Frontal cortex (tissue), 4 donors: Measurements from ENCODE around the gene PPDPF. TPM values are rescaled to one million over a fixed set of nuclear protein-coding genes. Genes with fewer than 3 reads are reported as not detected.
A peak's percentile ranks its signal among the peaks of the same experiment; 100 is the strongest.

Experiments
- DNase-seq, 2 donors: peaks; one replicate each; pipeline ENCODE4 v3.0.0; 2012; ENCODE audit warnings: low spot score in 2 of 2
- FAIRE-seq: peaks from 2 replicates; lab custom pipeline; 2012; peaks lifted over from hg19 to GRCh38; lab: Jason Lieb, UNC
- total RNA-seq: library from RNA; depleted of rRNA; stranded (reverse); fragments of >200 nt; gene quantifications from one replicate; pipeline ENCODE4 v1.2.3, GENCODE V29; 2014
- donor health status: control.
- donor health status: control.
- donor health status: control.

The PPDPF gene
- total RNA-seq, 1 donor from 2014 or later, result 17.1 TPM

DNA sequence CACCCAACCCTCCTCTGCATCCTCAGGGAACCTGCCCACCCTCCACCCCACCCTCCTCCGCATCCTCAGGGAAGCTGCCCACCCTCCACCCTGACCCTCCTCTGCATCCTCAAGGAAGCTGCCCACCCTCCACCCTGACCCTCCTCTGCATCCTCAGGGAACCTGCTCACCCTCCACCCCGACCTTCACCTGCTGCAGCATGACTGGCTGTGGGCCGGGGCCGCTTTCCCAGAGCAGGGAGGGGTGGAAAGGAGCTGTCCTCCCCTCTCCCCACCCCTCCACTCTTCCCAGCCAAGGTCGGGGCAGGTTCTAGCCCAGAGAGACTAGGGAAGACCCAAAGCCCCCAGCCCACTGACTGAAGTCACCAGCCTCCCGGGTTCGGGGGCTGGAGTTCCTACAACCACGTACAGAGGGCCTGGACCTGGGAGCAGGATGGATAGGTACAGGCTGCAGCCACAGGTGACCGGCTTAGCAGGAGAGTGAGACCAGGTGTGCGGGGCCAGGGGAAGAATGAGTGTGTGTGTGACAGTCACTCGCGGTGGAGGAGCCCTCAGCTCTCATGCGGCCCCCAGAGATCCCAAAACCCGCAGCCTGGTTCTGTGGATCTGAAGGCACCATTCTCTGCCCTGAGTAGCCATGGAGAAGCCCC lies 33.3 kb upstream of the PPDPF start:
- DNase-seq, result no peak
- no peak for FAIRE-seq

DNA sequence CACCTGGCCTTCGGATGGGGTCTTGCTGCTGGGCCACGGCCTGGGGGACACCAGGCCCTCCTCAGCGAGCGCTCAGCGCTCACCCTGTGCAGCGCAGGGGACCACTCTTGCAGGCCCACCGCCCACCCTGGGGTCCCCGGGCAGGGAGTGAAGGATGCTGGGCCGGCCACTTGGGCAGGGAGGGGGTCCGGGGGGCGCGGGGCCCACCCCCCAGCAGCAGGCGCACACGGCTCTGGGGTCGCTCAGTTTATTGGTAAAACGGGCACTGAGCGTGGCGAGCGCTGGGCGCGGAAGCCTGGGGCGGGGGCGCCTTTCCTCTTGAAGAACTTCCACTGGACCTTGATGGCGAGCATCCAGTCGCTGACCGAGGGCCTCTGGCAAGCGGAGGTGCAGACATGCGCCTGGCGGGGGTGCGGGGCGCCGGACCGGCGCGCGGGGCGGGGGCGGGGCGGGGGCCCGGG lies 32.8 kb upstream of the PPDPF start:
- FAIRE-seq (no peak), DNase-seq (no peak)

DNA sequence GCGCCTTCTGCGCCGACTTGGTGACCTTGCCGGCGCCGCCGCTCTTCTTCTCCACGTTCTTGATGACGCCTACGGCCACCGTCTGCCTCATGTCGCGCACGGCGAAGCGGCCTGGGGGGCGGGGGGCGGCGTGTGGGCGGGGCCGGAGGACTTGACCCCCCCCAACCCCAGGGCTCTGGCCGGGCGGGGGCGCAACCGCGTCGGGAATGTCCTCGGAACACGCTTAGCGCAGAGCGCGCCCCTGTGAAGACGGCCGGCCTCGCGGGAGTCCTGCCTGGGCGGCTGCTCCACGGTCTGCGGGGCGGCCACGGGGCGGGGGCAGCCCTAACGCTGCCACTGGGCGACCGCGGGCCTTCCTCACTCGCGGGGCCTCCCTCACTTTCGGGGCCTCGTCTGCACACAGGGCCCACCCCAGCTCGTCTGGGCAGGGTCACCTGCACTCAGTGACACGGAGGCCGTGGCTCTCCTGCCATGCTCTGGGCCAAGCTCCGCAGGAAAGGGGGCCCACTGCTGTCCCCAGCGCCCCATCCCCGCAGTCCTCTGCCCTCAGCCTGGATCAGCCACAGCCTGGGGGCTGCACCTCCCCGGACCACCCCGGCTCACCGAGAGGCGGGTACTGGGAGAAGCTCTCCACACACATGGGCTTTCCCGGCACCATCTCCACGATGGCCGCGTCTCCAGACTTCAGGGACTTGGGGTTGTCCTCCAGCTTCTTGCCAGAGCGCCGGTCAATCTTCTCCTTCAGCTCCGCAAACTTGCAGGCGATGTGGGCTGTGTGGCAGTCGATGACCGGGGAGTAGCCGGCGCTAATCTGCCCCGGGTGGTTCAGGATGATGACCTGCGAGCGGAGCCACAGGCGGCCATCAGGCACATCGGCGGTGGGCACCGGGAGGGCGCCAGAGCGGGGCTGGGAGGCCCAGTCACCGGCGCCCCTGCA lies 32.0 kb upstream of the PPDPF start:
- DNase-seq (no peak), FAIRE-seq (no peak)

DNA sequence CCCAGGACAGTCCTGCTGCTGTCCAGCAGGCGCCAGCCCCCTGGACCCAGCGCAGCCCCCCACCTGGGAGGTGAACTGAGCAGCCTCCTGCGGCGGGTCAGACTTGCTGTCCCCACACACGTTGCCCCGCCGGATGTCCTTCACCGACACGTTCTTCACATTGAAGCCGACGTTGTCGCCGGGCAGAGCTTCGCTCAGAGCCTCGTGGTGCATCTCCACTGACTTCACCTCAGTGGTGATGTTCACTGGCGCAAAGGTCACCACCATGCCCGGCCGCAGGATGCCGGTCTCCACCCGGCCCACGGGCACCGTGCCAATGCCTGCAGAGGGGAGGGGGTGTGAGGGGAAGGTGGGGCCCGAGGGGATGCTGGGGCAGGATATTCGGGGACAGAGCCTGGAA lies 30.1 kb upstream of the PPDPF start:
- DNase-seq (no peak), FAIRE-seq (no peak)

DNA sequence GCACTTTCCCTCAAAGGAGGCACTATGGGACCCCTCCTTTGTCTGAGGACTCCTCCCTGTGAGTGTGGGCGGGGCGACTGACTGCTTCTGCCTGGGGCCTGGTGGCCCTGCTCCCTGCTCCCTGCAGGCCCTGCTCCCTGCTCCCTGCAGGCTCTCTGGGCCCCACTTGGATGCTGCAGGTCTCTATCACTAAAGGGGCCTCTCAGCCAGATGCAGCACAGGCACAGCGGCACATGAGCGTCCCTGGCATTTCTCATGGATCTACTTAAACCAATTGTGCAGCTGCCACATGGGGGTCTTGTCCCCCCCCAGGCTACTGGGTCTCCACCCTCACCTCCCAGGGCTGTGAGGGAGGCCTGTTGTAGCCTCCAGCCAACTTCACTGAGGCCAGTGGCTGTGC lies 29.5 kb upstream of the PPDPF start:
- FAIRE-seq, result no peak
- no peak for DNase-seq

DNA sequence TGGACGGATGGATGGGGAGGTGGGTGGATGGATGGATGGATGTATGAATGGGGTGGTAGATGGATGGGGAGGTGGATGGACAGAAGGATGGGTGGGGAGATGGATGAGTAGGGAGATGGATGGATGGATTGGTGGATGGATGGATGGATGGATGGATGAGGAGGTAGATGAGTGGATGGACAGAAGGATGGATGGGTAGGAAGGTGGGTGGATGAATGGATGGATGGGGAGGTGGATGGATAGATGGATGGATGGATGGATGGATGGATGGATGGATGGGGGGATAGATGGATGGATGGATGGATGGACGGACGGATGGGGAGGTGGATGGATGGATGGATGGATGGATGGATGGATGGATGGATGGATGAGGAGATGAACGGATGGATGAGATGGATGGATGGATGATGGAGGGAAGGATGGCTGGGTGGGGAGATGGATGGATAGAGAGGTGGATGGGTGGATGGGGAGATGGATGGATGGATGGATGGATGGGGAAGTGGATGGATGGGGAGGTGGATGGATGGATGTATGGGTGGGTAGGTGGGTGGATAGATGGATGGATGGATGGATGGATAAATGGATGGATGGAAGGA lies 28.8 kb upstream of the PPDPF start:
- FAIRE-seq (no peak), DNase-seq (no peak)

DNA sequence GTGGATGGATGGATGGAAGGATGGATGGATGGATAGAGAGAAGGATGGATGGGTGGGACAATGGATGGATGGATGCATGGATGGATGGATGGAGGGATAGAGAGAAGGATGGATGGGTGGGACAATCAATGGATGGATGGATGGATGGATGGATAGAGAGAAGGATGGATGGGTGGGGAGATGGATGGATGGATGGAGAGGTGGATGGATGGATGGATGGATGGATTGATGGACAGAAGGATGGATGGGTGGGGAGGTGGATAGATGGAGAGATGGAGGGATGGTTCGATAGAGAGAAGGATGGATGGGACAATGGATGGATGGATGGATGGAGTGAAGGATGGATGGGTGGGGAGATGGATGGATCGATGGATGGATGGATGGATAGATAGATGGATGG lies 28.0 kb upstream of the PPDPF start:
- DNase-seq, result no peak
- no peak for FAIRE-seq

DNA sequence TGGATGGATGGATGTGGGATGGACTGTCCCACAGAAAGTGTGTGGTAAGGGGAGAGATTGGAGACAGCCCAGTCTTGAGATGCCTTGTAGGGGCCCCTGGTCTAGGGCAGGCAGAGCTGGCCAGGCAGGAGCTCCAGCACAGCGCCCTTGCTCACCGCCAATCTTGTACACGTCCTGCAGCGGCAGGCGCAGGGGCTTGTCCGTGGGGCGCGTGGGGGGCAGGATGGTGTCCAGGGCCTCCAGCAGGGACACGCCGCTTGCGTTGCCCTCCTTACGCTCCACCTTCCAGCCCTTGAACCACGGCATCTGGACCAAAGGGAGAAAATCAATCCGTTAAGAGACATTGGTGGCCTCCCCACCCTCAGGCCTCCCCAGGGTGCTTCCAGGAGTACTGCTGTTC lies 27.6 kb upstream of the PPDPF start:
- DNase-seq, result no peak
- FAIRE-seq, result no peak

DNA sequence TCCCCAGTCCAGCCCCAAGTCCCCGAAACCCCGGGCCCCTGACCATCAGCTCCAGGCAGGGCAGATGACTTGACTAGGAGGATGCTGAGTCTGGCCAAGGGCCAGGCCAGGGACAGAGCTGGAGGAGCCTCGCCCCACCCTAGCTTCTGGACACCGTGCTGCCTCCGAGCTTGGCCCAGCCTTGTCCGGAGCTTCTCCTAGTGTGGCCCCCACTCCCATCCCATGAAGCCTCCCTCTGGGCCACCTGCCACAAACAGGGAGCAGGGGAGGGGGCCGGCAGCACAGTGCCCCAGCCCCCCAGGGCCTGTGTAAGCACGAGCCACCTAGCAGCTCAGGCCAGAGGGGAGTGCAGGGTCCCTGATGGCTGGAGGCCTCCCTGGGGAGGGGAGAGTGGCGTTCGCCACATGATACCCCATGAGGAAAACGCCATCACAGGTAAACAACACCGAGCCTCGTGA lies 27.0 kb upstream of the PPDPF start:
- no peak for FAIRE-seq
- no peak for DNase-seq

DNA sequence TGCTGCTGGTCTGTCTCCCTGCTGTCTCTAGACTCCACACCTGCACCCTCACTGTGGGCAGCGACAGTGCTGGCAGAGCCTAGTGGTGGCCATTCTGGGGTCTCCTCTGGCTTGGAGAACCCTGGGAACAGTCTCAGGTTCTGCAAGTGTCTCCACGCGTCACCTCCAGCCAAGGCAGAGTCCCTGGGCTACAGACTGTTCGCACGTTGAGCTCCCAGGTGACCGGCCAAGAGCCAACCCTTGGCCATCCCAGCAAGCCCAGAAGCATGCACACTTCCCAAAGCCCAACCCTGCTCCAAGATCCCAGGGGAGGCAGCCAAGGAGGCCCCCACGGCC lies 26.5 kb upstream of the PPDPF start:
- FAIRE-seq, result no peak

DNA sequence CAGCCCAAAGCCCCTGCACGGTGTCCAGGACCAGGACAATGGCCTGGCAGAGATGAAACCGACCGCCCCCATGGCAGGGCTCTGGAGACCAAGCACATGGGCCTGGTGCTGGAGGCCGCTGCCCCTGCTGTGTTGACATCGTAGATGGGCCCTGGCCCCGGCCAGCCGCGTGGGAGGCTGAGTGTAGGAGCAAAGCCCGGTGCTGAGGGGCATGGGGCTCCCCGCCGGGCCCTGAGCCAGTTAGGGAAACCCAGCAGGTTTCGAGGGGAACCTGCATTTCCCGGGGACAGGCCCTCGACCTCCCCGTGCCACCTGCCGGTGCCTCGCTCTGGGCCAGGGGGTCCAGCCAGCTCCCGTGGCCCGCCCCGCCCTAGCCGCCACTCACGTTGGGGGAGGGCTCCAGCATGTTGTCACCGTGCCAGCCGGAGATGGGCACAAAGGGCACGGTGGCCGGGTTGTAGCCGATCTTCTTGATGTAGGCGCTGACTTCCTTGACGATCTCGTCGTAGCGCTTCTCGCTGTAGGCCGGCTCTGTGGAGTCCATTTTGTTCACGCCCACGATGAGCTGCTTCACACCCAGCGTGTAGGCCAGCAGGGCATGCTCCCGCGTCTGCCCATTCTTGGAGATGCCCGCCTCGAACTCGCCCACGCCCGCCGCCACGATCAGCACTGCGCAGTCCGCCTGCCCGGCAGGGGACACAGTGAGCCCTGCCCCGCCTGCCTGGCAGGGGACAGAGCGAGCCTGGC lies 26.0 kb upstream of the PPDPF start:
- FAIRE-seq (no peak), DNase-seq (no peak)

More for the DNA sequence above, 26.5 kb upstream of the PPDPF start:
- no peak for DNase-seq

DNA sequence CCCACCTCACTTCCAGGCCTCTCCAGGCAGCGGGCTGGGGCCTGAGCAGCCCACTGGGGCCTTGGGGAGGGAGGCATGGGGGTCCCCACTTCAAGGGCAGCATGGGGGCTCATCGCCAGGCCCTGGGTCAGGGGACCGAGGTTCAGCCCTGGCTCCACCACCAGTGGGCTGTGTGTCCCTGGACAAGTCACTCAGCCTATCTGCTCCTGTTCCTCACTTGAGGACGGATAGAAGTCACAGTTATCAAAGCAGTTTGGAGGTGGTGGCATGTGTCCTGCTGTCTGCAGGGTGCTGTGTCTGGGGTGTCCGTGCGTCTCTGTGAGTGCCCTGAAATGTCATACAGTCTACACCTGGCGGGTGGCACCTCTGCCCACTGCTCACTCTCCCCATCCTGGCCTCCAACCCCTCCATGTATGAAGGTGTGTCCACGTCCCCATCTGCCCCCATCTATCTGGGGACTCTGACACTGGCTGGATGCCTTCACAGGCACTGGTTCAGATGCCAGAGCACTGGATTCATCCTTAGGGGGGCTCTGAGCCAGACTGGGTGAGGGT lies 25.3 kb upstream of the PPDPF start:
- no peak for FAIRE-seq
- DNase-seq, result no peak

DNA sequence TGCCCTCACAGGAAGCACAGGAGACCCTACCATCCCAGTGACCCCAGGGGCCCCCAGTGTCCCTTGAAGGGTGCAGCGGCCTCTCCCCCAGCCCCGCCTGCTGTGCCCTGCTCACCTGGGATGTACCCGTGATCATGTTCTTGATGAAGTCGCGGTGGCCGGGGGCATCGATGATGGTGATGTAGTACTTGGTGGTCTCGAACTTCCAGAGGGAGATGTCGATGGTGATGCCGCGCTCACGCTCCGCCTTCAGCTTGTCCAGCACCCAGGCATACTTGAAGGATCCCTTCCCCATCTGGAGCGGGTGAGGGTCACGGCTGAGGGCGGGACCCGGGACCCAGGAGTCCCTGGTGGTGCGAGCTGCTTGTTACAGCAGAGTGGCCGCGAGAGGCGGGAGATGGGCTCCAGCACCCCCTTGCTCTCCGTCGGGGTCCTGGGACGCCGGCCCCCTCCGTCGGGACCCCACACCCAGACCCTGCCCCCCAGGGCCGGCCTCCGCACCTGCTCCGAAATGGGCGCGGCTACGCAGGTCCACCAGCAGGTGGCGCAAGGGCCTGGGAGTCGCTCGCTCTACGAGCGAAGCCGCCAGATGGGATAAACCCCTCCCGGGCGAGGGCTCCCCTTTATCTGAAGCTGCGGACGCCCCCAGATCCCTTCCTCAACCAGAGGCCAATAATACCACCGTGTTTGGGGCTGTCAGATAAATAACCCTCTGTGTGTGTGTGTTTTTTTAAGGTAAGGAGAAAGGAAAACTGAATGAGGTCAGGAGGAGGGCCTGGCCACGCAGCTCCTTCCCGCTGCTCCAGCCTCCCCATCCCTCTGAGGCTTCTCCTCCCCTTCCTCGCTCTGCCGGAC lies 24.6 kb upstream of the PPDPF start:
- FAIRE-seq (no peak), DNase-seq (peak; percentile 80 to 86)

DNA sequence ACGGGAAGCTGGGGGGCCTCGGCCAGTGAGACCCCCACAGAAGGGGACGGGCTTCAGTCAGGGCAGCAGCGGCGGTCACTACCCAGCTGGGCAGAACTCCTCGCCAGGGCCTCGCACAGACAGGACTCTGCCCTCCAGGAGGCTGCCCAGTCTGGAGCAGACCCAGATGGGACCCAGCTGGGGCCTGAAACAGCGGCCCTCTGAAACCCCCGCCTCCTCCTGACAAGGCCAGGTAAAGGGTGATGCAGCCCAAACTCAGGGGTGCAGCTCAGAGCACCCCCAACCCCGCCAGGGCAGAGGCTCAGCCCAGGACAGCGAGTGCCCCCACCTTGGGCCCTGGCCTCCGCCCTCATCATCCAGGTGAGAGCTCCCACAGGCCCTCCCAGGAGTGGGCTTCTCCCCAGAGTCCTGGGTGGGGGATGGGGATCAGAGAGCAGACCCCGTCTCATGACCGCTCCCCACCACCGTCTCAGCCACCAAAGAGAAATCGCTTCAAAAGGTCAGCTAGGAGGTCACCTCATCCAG lies 23.9 kb upstream of the PPDPF start:
- no peak for DNase-seq

DNA sequence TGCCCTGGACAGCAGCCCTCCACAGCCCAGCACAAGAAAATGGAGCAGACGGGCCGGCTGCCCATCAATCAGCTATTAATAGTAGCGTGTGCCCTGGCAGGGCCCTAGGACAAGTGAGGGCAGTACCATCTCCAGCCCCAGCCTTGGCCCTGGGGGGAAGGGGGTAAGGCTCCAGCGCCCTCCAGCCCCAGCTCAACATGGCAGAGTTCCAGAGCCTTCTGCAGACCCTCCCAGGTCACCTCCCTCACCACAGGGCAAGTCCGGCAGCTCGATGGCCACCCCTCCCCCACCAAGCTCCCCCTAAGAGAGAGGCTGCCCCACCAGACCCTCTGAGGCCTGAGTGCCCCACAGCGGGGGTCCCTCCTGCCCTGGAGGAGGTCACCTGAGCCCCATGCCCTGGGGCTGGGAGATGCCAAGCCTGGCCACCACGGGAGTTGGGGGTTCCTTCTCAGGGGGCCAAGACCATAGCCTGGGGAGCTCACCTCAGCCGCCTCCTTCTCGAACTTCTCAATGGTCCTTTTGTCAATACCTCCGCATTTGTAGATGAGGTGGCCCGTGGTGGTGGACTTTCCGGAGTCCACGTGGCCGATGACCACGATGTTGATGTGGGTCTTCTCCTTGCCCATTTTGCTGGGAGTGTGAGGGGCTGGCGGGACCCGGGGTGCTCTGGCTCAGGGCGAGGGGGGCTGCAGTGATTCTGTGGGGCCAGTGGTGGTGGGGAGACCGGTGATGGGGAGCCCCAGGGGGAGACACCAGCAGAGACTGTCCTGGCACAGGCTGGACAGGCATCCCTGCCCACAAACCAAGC lies 23.2 kb upstream of the PPDPF start:
- DNase-seq, result no peak
- FAIRE-seq, result no peak

More for the DNA sequence above, 23.9 kb upstream of the PPDPF start:
- FAIRE-seq, result no peak

DNA sequence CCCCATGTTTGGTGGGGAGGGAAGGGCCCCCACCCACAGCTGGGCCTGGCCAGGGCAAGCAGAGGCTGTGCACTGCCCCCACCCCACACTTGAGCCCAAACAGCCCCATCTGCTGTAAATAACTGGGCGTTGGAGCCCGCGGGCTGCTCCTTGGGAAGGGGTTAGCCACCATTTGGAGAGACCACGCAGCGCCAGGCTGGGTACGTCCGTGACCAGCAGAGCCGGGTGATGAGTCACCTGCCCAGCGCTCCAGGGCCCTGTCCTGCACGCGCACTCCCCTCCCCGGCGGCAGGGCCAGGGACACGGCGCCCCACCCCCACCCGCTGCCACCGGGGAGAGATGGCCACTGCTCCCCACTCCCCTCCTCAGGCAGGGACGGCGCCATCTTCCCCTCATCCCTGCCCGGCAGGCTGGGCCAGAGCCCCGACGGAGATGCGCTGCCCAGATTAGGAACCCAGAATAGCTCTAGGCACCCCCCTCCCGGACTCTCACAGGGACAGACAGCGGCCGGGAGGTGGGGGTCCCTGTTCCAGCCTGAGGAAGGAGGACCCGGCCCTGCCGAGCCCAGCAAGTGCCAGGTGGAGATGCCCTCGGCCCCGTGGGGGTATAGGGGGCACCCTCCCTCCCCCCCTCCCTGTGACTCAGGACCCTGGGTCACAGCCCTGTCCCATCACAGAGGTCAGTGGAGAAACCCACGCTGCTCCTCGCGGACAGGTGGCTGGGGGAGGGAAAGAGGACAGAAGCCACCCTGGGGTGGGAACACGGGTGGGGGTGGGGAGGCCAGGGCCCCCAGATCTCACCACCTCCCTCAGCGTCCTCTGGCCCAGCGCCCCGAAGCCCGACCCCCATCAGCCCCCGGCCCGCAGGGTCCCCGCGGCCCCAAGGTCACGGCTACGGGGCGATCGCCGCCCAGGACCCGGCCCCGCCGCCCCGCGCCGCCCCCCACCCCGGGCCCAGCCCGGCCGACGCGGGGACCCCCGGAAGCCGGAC lies 22.3 kb upstream of the PPDPF start:
- peak in 1 of 2 donors; percentile 66 for DNase-seq
- FAIRE-seq, result no peak

DNA sequence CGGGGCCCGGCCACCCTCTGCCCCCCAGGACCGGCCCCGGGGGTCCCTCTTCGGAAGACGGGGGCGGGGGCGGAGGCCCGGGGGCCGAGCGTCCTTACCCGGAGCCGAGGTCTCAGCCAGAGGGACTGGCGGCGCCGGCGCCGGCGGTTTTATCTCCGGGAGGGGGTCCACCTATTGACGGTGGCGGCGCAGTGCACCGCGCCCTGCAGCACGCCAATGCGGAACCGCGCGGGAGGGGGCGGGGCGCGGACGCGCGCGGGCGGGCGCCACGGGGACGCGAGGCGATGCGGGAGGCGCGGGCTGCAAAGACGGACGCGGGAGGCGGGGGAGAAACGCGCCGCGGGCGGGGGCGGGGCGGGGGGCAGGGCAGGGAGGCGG lies 21.6 kb upstream of the PPDPF start, which contains the start of gene EEF1A2:
TSS of gene EEF1A2 (minus strand) at position 124 of the 378 bp plus-strand sequence. CDS start 1,320 bp downstream, outside the sequence.
- DNase-seq (peak; percentile 79 to 82), FAIRE-seq (no peak)
